Spleen (tissue), 7 donors: ENCODE measurements around the gene GOLT1A.

Experiments
- POLR2A ChIP-seq, 3 donors: fragments of 450-650 bp; IDR thresholded peaks; one replicate each; pipeline ENCODE4 v1.5.1; 2017; ENCODE audit warnings: antibody characterized with exemption in 3 of 3, mild to moderate bottlenecking in 1 of 3
- POLR2AphosphoS5 ChIP-seq, 3 donors: sonication (generic); formaldehyde crosslinking; IDR thresholded peaks; one replicate each; pipeline ENCODE4 v1.5.1; 2017; ENCODE audit warnings: antibody characterized with exemption in 3 of 3
- TF ChIP-seq, protein P1 (sequence below), 11 experiments: fragments of 200-600 bp in 7 of 11; fragments of 450-650 bp in 4 of 11; sonication (generic) in 4 of 11; IDR thresholded peaks in 8 of 11; conservative IDR thresholded peaks in 3 of 11; 1 replicate in 7 of 11; 2 replicates in 4 of 11; pipeline versions ENCODE4 v1.4.0 to v1.8.0; 2016 to 2021; ENCODE audit warnings: antibody characterized with exemption in 11 of 11, inconsistent platforms in 4 of 11, mild to moderate bottlenecking in 1 of 11
- donor health status: DM: no; HTN: no; CAD: no; lungs with moderate emphysema.
- donor health status: DM: no; HTN: no; CAD: no.
- donor health status: DM: no; HTN: no; CAD: no.

DNA sequence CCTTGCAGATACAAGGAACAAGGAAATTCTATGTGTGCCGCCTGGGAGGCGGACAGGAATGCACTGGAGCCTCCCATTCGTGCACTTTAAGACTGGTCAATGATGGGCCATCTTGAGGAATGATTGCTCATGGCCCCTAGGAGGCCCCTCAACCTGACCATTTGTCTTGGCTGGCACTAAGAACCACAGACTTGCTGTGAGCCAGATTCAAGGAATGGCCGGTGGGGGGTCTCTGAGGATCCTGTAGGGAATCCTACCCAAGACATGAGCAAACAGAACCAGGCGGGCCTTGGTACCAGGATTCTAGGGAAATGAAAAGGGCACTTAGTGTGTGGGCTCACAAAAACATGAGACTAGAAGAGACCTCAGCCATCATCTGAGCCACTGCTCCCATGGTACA lies 28.1 kb upstream of the GOLT1A start:
- TF ChIP-seq, protein P1, sequence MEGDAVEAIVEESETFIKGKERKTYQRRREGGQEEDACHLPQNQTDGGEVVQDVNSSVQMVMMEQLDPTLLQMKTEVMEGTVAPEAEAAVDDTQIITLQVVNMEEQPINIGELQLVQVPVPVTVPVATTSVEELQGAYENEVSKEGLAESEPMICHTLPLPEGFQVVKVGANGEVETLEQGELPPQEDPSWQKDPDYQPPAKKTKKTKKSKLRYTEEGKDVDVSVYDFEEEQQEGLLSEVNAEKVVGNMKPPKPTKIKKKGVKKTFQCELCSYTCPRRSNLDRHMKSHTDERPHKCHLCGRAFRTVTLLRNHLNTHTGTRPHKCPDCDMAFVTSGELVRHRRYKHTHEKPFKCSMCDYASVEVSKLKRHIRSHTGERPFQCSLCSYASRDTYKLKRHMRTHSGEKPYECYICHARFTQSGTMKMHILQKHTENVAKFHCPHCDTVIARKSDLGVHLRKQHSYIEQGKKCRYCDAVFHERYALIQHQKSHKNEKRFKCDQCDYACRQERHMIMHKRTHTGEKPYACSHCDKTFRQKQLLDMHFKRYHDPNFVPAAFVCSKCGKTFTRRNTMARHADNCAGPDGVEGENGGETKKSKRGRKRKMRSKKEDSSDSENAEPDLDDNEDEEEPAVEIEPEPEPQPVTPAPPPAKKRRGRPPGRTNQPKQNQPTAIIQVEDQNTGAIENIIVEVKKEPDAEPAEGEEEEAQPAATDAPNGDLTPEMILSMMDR (IDR thresholded peaks at IDR 0.05 in 8 of 11, conservative IDR thresholded peaks at IDR 0.05 in 3 of 11) = no peak
- no peak for TF ChIP-seq POLR2A (IDR thresholded peaks at IDR 0.05)
- TF ChIP-seq POLR2AphosphoS5 (IDR thresholded peaks at IDR 0.05) = no peak
